ENCODE results near the gene POLR2H.

DNA sequence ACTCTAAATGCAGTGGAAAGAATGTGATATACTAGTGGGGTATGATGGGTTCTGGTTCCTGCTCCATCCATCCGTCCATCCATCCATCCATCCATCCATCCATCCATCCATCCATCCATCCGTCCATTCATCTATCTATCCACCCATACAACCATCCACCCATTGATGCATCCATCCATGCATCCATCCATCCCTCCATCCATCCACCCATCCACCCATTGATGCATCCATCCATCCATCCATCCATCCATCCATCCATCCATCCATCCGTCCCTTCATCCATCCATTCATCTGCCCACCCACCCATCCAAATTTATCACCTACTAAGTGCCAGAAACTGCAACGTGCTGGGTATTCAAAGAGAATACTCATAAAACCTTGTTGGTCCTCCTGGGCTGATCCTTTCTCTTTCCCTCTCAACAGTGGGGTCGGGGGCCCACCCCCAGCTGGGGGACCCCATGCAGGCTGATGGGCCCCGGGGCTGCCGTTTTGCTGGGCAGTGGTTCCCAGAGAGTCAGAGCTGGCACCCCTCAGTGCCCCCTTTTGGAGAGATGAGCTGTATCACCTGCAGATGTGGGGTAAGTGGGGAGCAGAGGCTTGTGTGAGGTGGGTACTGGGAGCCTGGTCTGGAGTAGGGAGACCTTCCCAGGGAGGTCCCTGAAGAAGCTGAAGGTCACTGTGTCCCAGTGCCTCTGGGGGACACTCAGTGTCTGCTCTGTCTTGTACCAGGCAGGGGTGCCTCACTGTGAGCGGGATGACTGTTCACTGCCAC lies 26.8 kb downstream of the POLR2H start:
- TF ChIP-seq, protein P1, sequence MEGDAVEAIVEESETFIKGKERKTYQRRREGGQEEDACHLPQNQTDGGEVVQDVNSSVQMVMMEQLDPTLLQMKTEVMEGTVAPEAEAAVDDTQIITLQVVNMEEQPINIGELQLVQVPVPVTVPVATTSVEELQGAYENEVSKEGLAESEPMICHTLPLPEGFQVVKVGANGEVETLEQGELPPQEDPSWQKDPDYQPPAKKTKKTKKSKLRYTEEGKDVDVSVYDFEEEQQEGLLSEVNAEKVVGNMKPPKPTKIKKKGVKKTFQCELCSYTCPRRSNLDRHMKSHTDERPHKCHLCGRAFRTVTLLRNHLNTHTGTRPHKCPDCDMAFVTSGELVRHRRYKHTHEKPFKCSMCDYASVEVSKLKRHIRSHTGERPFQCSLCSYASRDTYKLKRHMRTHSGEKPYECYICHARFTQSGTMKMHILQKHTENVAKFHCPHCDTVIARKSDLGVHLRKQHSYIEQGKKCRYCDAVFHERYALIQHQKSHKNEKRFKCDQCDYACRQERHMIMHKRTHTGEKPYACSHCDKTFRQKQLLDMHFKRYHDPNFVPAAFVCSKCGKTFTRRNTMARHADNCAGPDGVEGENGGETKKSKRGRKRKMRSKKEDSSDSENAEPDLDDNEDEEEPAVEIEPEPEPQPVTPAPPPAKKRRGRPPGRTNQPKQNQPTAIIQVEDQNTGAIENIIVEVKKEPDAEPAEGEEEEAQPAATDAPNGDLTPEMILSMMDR (conservative IDR thresholded peaks at IDR 0.05): no peak
- TF ChIP-seq EZH2 (IDR thresholded peaks at IDR 0.05; ENCODE audit: low read depth): no peak

Data from PC-9 (cell line).